HG03280 (cell line): ENCODE measurements around the gene ASIC2.

ENCODE experiments used
- ATAC-seq: cut with Tn5 transposase; IDR thresholded peaks from one replicate; pipeline ENCODE4 v1.9.1; 2021; ENCODE audit warnings: mild to moderate bottlenecking, moderate library complexity; ENCODE audit not compliant: unreplicated experiment

ASIC2 gene

GRCh38 chr17:33292981-33293867 lies at the start of gene ASIC2:
TSS of gene ASIC2 (minus strand) at chr17:33293295.
- no peak for ATAC-seq

- ATAC-seq, result no peak
Observed at GRCh38 chr17:33342025-33342424, 48.9 kb upstream of the ASIC2 start.

GRCh38 chr17:33338242-33338641 lies 45.1 kb upstream of the ASIC2 start:
- no peak for ATAC-seq

GRCh38 chr17:33335491-33336173 lies 42.5 kb upstream of the ASIC2 start:
- ATAC-seq, result no peak

GRCh38 chr17:33334703-33335102 lies 41.6 kb upstream of the ASIC2 start:
- ATAC-seq, result no peak

GRCh38 chr17:33330877-33331276 lies 37.8 kb upstream of the ASIC2 start:
- ATAC-seq, result no peak

- no peak for ATAC-seq
Observed at GRCh38 chr17:33328129-33328528, 35.0 kb upstream of the ASIC2 start.

- no peak for ATAC-seq
Observed at GRCh38 chr17:33324736-33325135, 31.6 kb upstream of the ASIC2 start.

- no peak for ATAC-seq
Observed at GRCh38 chr17:33322063-33322462, 29.0 kb upstream of the ASIC2 start.

- ATAC-seq, result no peak
Observed at GRCh38 chr17:33318241-33318640, 25.1 kb upstream of the ASIC2 start.

- ATAC-seq, result no peak
Observed at GRCh38 chr17:33316746-33317145, 23.7 kb upstream of the ASIC2 start.

- ATAC-seq, result no peak
Observed at GRCh38 chr17:33310296-33310695, 17.2 kb upstream of the ASIC2 start.

GRCh38 chr17:33303254-33303653 lies 10.2 kb upstream of the ASIC2 start:
- no peak for ATAC-seq

- ATAC-seq, result no peak
Observed at GRCh38 chr17:33302394-33302793, 9.3 kb upstream of the ASIC2 start.

GRCh38 chr17:33300241-33300640 lies 7.1 kb upstream of the ASIC2 start:
- no peak for ATAC-seq

GRCh38 chr17:33299115-33299514 lies 6.0 kb upstream of the ASIC2 start:
- ATAC-seq, result no peak

- no peak for ATAC-seq
Observed at GRCh38 chr17:33297643-33298042, 4.5 kb upstream of the ASIC2 start.

GRCh38 chr17:33294994-33295393 lies 1.9 kb upstream of the ASIC2 start:
- no peak for ATAC-seq

GRCh38 chr17:33292201-33292980 lies 704 bp downstream of the ASIC2 start:
- no peak for ATAC-seq

GRCh38 chr17:33291248-33292200 lies 1.6 kb downstream of the ASIC2 start:
- no peak for ATAC-seq
